ENCODE results near the gene CEP120.

Gene CEP120

DNA sequence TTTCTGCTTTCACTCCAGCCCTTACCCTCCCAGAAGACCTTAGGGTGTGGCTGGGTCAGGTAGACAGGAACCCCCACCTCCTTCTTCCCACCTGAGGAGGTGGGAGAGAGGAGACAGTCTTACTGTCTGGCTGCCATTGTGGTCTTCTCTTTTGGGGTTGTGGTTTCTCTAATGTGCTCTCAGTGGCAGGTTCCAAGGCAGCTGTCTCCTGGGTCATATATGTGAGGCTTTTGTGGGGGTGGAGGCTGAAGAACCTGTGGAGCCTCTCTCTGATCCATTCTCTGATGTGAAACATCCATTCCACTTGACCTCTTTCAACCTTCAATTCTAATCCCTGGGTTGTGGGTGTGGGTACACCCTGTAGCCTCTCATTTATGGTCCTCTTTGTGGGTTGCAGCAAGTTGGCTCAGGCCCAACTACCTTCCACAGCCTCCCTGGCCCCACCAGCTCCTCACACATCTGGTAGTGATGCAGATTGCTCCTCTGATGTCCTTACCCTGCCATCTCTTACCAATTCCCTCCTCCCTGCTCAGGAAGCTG, 118.4 kb downstream of the CEP120 start:
- TF ChIP-seq GATA3 (IDR thresholded peaks at IDR 0.05; ENCODE audit: low read depth, low read length) (no peak), GATA2 (IDR thresholded peaks at IDR 0.05; ENCODE audit: low read depth, low read length) (no peak)

GRCh38 chr5:123303802-123304201, 119.4 kb downstream of the CEP120 start:
- TF ChIP-seq GATA3 (IDR thresholded peaks at IDR 0.05; ENCODE audit: low read depth, low read length): no peak
- no peak for TF ChIP-seq GATA2 (IDR thresholded peaks at IDR 0.05; ENCODE audit: low read depth, low read length)

DNA sequence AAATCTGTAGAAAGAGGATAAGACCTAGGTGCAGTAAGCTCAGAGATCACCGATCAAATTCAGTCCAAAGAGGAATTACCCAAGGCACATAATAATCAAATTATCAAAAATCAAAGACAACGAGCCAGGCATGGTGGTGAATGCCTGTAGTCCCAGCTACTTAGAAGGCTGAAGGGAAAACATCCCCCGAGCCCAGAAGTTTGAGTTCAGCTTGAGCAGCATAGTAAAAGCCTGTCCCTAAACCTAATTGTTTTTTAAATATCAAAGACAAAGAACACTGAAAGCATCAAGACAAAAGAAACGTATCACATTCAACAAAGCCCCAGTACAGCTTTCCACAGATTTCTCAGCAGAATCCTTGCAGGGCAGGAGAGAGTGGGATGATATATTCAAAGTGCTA, 122.9 kb downstream of the CEP120 start:
- no peak for TF ChIP-seq GATA3 (IDR thresholded peaks at IDR 0.05; ENCODE audit: low read depth, low read length)
- no peak for TF ChIP-seq GATA2 (IDR thresholded peaks at IDR 0.05; ENCODE audit: low read depth, low read length)

GRCh38 chr5:123299136-123299535, 124.1 kb downstream of the CEP120 start:
- no peak for TF ChIP-seq GATA3 (IDR thresholded peaks at IDR 0.05; ENCODE audit: low read depth, low read length)
- no peak for TF ChIP-seq GATA2 (IDR thresholded peaks at IDR 0.05; ENCODE audit: low read depth, low read length)

DNA sequence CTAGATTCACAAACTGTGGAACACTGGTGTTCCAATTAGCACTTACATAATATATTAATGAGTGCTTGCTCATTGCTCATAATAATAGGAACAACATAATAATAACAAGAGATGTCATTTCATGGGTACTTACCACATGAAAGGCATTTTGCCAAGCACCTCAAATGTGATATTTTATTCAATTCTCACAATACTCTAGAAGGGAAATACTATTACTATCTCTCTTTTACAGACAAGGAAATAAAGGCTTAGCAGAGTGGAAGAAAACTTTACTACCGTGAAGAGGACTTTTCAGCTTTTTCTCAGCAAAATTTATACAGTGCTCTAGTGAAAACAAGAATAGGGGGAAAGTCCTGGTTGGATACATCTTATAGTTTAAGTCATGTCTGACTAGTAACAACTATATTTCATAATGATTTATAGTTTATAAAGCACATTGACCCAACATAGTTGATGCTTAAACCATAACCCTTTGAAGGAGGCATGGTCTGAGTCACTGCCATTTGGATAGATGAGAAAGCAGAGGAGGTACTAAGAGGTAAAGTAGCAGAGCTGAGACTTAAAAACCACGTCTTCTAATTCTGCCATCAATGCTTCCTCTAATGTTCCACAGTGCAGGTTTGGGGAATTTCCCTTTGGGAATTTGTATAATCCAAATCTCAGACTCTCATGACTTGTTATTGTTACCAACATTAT, 124.7 kb downstream of the CEP120 start:
- TF ChIP-seq GATA3 (IDR thresholded peaks at IDR 0.05; ENCODE audit: low read depth, low read length) (no peak), GATA2 (IDR thresholded peaks at IDR 0.05; ENCODE audit: low read depth, low read length) (no peak)

DNA sequence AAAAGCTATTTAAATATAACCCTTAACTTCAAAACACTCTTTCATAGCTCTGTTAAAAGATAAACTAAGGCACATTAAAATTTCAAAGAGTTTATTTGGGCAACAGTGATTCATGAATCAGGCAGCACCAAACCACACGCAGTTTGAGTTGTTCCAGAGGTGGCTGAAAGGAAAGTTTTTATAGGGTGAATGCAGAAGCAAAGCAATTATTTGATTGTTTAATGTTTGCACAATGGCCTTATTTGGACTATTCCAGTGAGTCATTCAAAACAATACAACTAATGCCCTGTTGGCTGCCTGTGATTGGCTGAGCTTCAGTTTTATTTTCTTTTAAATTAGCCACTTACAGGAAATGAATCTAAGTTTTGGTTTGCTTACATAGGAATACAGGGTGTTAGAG, 125.3 kb downstream of the CEP120 start:
- no peak for TF ChIP-seq GATA3 (IDR thresholded peaks at IDR 0.05; ENCODE audit: low read depth, low read length)
- TF ChIP-seq GATA2 (IDR thresholded peaks at IDR 0.05; ENCODE audit: low read depth, low read length): no peak

DNA sequence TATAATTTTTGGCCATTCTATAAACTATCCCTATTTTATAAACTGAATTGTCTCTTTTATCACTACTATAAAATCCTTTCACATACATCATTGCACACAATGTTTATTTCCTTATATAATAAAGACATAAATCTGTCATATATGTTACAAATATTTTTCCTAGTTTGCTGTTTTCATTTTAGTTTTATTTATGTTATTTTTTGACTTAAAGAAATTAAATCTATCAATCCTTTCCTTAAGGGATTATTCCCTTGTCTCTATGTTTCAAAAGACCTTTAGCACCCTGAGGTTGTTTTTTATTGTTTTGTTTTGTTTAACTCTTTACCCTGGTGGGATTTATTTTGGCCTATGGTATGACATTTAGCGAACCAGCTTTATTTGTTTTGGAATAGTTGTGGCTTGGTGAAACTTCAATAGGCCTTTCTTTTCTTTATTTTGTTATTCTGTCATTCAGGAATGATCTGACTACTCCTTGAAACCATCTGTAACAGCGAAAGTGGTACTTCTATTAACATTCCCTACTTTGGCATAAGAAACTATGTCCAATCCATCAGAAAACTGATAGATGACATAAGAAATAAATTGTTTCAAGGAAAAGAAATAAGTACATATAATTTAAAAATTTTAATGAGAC, 125.9 kb downstream of the CEP120 start:
- TF ChIP-seq GATA3 (IDR thresholded peaks at IDR 0.05; ENCODE audit: low read depth, low read length) (no peak), GATA2 (IDR thresholded peaks at IDR 0.05; ENCODE audit: low read depth, low read length) (no peak)

Measured in SH-SY5Y (cell line).